ENCODE data around the gene TTC6. TPM values are rescaled to one million over a fixed set of nuclear protein-coding genes. Genes with fewer than 3 reads are reported as not detected.

The TTC6 gene
- total RNA-seq (2022; extraction: Qiagen RNA extraction; ENCODE audit: low read depth): 0.33 to 0.49 TPM (median 0.39 TPM) in 4 of 5 replicates, not detected in the other

GRCh38 chr14:37594971-37595808 is at the start of gene TTC6, which contains the start of gene FOXA1:
Gene TTC6, plus strand, starts transcription at chr14:37595629. Its CDS starts 26,436 bp downstream, at chr14:37622065.
Gene FOXA1, minus strand, starts transcription at chr14:37595249. Its CDS starts 277 bp downstream, at chr14:37594972.

Other genes starting within 250 kb of the TTC6 start
- gene FOXA1, start 380 bp upstream of the TTC6 start, total RNA-seq (2022; extraction: Qiagen RNA extraction; ENCODE audit: low read depth): 5.3 to 10.3 TPM (median 8.2 TPM) in 5 replicates

Measured in A549 treated with ZK216348 at 1 μM for 4 hours (cell line).